Activated CD4-positive, alpha-beta T cell treated with anti-CD3 and anti-CD28 coated beads for 1 hour (primary cell): ENCODE data around the gene ITPA.
A peak's percentile ranks its signal among the peaks of the same experiment; 100 is the strongest.
"Not testable (repeated sequence)": the region's sequence is repeated elsewhere in the genome, so short reads cannot be mapped to it uniquely, and the experiment has no call there.

ENCODE experiments used
- DNase-seq: peaks from one replicate; pipeline ENCODE4 v3.0.0-alpha.2; 2020

Gene ITPA

GRCh38 chr20:3173610-3174441 lies 35.5 kb upstream of the ITPA start:
- DNase-seq: peak; percentile 86

GRCh38 chr20:3174442-3175261 lies 34.6 kb upstream of the ITPA start:
- DNase-seq: no peak

- no peak for DNase-seq
Observed at GRCh38 chr20:3175270-3175669, 34.0 kb upstream of the ITPA start.

- no peak for DNase-seq
Observed at GRCh38 chr20:3177746-3178485, 31.4 kb upstream of the ITPA start.

- DNase-seq: no peak
Observed at GRCh38 chr20:3180319-3180718, 29.0 kb upstream of the ITPA start.

- no peak for DNase-seq
Observed at GRCh38 chr20:3181270-3181669, 28.0 kb upstream of the ITPA start.

GRCh38 chr20:3182429-3182828 lies 26.9 kb upstream of the ITPA start:
- DNase-seq: not testable (repeated sequence)

GRCh38 chr20:3183896-3184612 lies 25.2 kb upstream of the ITPA start:
- DNase-seq: no peak

- not testable (repeated sequence) for DNase-seq
Observed at GRCh38 chr20:3187861-3188260, 21.4 kb upstream of the ITPA start.

- DNase-seq: no peak
Observed at GRCh38 chr20:3188823-3189413, 20.4 kb upstream of the ITPA start.

GRCh38 chr20:3189561-3190131 lies 19.7 kb upstream of the ITPA start:
- no peak for DNase-seq

GRCh38 chr20:3190681-3191111 lies 18.6 kb upstream of the ITPA start:
- DNase-seq: no peak

GRCh38 chr20:3192226-3193015 lies 16.9 kb upstream of the ITPA start:
- DNase-seq: no peak

GRCh38 chr20:3193806-3194616 lies 15.3 kb upstream of the ITPA start:
- no peak for DNase-seq

- no peak for DNase-seq
Observed at GRCh38 chr20:3194617-3195280, 14.5 kb upstream of the ITPA start.

GRCh38 chr20:3195590-3196237 lies 13.6 kb upstream of the ITPA start:
- no peak for DNase-seq

GRCh38 chr20:3199206-3199605 lies 10.1 kb upstream of the ITPA start:
- DNase-seq: no peak

GRCh38 chr20:3199976-3200755 lies 9.1 kb upstream of the ITPA start:
- no peak for DNase-seq
